Trophoblast cell (in vitro differentiated cells and primary cell): ENCODE data around the gene RIC8B.

Source experiments
- DNase-seq, 2 donors: peaks; one replicate each; pipeline ENCODE4 v3.0.0-alpha.2; 2016
- H2AFZ ChIP-seq: 2 replicates; pipeline ENCODE4 v1.6.1; 2013; ENCODE audit warnings: low read length, moderate library complexity, mild to moderate bottlenecking; ENCODE audit not compliant: insufficient read depth, poor library complexity
- H2AK5ac ChIP-seq: 2 replicates; pipeline ENCODE4 v1.6.1; 2013; ENCODE audit warnings: mild to moderate bottlenecking, low read length
- H2BK120ac ChIP-seq: 2 replicates; pipeline ENCODE4 v1.6.1; 2013; ENCODE audit warnings: low read length, mild to moderate bottlenecking, moderate library complexity; ENCODE audit not compliant: insufficient read depth, poor library complexity
- H2BK12ac ChIP-seq: 2 replicates; pipeline ENCODE4 v1.6.1; 2013; ENCODE audit warnings: mild to moderate bottlenecking, low read length, moderate library complexity
- H2BK5ac ChIP-seq: 2 replicates; pipeline ENCODE4 v1.6.1; 2013; ENCODE audit warnings: low read length, low read depth, moderate library complexity, mild to moderate bottlenecking; ENCODE audit not compliant: poor library complexity
- H3K14ac ChIP-seq: 2 replicates; pipeline ENCODE4 v1.6.1; 2013; ENCODE audit warnings: mild to moderate bottlenecking, low read length
- H3K18ac ChIP-seq: 2 replicates; pipeline ENCODE4 v1.6.1; 2013; ENCODE audit warnings: mild to moderate bottlenecking, low read length
- H3K23ac ChIP-seq: 2 replicates; pipeline ENCODE4 v1.6.1; 2013; ENCODE audit warnings: low read length
- H3K27ac ChIP-seq: 2 replicates; pipeline ENCODE4 v1.5.1; 2013; ENCODE audit warnings: low read depth, mild to moderate bottlenecking, inconsistent platforms, low read length, moderate library complexity
- H3K27me3 ChIP-seq: 2 replicates; pipeline ENCODE4 v1.6.1; 2013; ENCODE audit warnings: inconsistent platforms, mild to moderate bottlenecking, low read length, moderate library complexity; ENCODE audit not compliant: insufficient read depth
- H3K36me3 ChIP-seq, 2 experiments: 1 replicate in 1 of 2; 2 replicates in 1 of 2; pipeline ENCODE4 v1.6.1; 2013; ENCODE audit warnings: low read length in 2 of 2, mild to moderate bottlenecking in 2 of 2, moderate library complexity in 1 of 2; ENCODE audit not compliant: insufficient read depth in 2 of 2, control insufficient read depth in 1 of 2
- H3K4ac ChIP-seq: 2 replicates; pipeline ENCODE4 v1.6.1; 2013; ENCODE audit warnings: low read depth, mild to moderate bottlenecking, low read length, moderate library complexity
- H3K4me1 ChIP-seq, 2 experiments: 1 replicate in 1 of 2; 2 replicates in 1 of 2; pipeline ENCODE4 v1.6.1; 2013; ENCODE audit warnings: low read length in 2 of 2, mild to moderate bottlenecking in 2 of 2, moderate library complexity in 1 of 2; ENCODE audit not compliant: insufficient read depth in 2 of 2, control insufficient read depth in 1 of 2
- H3K4me2 ChIP-seq: 2 replicates; pipeline ENCODE4 v1.6.1; 2013; ENCODE audit warnings: inconsistent platforms, mild to moderate bottlenecking, low read length, moderate library complexity
- H3K4me3 ChIP-seq: 2 replicates; pipeline ENCODE4 v1.5.1; 2013; ENCODE audit warnings: mild to moderate bottlenecking, low read depth, low read length, inconsistent platforms
- H3K79me1 ChIP-seq: one replicate; pipeline ENCODE4 v1.6.1; 2013; ENCODE audit warnings: low read length
- H3K79me2 ChIP-seq: 2 replicates; pipeline ENCODE4 v1.6.1; 2013; ENCODE audit warnings: low read length, mild to moderate bottlenecking; ENCODE audit not compliant: control insufficient read depth, insufficient read depth, poor library complexity
- H3K9ac ChIP-seq: 2 replicates; pipeline ENCODE4 v1.6.1; 2013; ENCODE audit warnings: mild to moderate bottlenecking, low read length
- H3K9me3 ChIP-seq: 2 replicates; pipeline ENCODE4 v1.6.1; 2013; ENCODE audit warnings: low read depth, mild to moderate bottlenecking, control low read depth, inconsistent platforms, low read length; ENCODE audit not compliant: insufficient read depth
- H4K12ac ChIP-seq: 2 replicates; pipeline ENCODE4 v1.6.1; 2013; ENCODE audit warnings: low read depth, mild to moderate bottlenecking, low read length, moderate library complexity
- H4K8ac ChIP-seq: 2 replicates; pipeline ENCODE4 v1.6.1; 2013; ENCODE audit warnings: low read depth, mild to moderate bottlenecking, low read length, moderate library complexity
- H4K91ac ChIP-seq: one replicate; pipeline ENCODE4 v1.6.1; 2013; ENCODE audit warnings: low read depth, mild to moderate bottlenecking, low read length, moderate library complexity
- WGBS: extraction: QIAGEN DNeasy Blood & Tissue Kit; methylation state at CpG from one replicate; pipeline ENCODE4 v1.1.7; 2013; ENCODE audit warnings: missing lambda C conversion rate; ENCODE audit not compliant: insufficient read length, insufficient coverage; ENCODE audit errors: extremely low coverage; 5-methylcytosine and 5-hydroxymethylcytosine counted together

RIC8B gene

GRCh38 chr12:106790020-106790419 is 15.5 kb downstream of the RIC8B start:
- Histone ChIP-seq H3K4me2 (no peak overlapping the region), H3K23ac (no peak overlapping the region), H4K91ac (no peak overlapping the region), H4K8ac (no peak overlapping the region), H3K4ac (no peak overlapping the region), H3K27ac (no peak overlapping the region), H2BK5ac (no peak overlapping the region), H3K27me3 (no peaks in the 10 kb centered on the region), H2AK5ac (no peak overlapping the region), H3K9ac (no peak overlapping the region), H3K79me2 (no peaks in the 10 kb centered on the region), H3K4me1 (peaks cover 4 to 6% of the 10 kb centered on the region in 2 experiments), H3K18ac (no peak overlapping the region), H2AFZ (no peak overlapping the region), H3K36me3 (peaks cover 0 to 4% of the 10 kb centered on the region in 2 experiments), H4K12ac (no peak overlapping the region), H2BK120ac (no peak overlapping the region), H3K14ac (no peak overlapping the region), H3K9me3 (no peaks in the 10 kb centered on the region), H3K79me1 (no peaks in the 10 kb centered on the region), H3K4me3 (no peak overlapping the region), H2BK12ac (no peak overlapping the region)
- no peak for DNase-seq
- WGBS, result no CpG with 5 or more reads among the region's 2 CpGs

GRCh38 chr12:106791531-106791930 is 17.0 kb downstream of the RIC8B start:
- no peak overlapping the region for H4K8ac ChIP-seq
- H3K79me1 ChIP-seq, result no peaks in the 10 kb centered on the region
- H3K4ac ChIP-seq, result no peak overlapping the region
- no peak overlapping the region for H4K12ac ChIP-seq
- no peak overlapping the region for H3K9ac ChIP-seq
- H3K36me3 ChIP-seq, result peaks cover 0 to 2% of the 10 kb centered on the region in 2 experiments
- no peak overlapping the region for H3K4me2 ChIP-seq
- no peaks in the 10 kb centered on the region for H3K9me3 ChIP-seq
- H2BK5ac ChIP-seq, result no peak overlapping the region
- H3K27ac ChIP-seq, result no peak overlapping the region
- H3K27me3 ChIP-seq, result no peaks in the 10 kb centered on the region
- H2AFZ ChIP-seq, result no peak overlapping the region
- no peaks in the 10 kb centered on the region for H3K79me2 ChIP-seq
- H3K4me1 ChIP-seq, result peaks cover 4 to 6% of the 10 kb centered on the region in 2 experiments
- H2BK12ac ChIP-seq, result no peak overlapping the region
- no peak overlapping the region for H3K18ac ChIP-seq
- H4K91ac ChIP-seq, result no peak overlapping the region
- no peak overlapping the region for H3K4me3 ChIP-seq
- no peak overlapping the region for H3K23ac ChIP-seq
- no peak overlapping the region for H2BK120ac ChIP-seq
- no peak overlapping the region for H3K14ac ChIP-seq
- no peak for DNase-seq
- H2AK5ac ChIP-seq, result no peak overlapping the region

GRCh38 chr12:106794369-106794768 is 19.9 kb downstream of the RIC8B start:
- Histone ChIP-seq H3K79me2 (no peaks in the 10 kb centered on the region), H4K91ac (no peak overlapping the region), H3K4ac (no peak overlapping the region), H3K27ac (no peak overlapping the region), H2AK5ac (no peak overlapping the region), H2BK5ac (no peak overlapping the region), H3K9me3 (no peaks in the 10 kb centered on the region), H3K23ac (no peak overlapping the region), H2BK12ac (no peak overlapping the region), H3K14ac (no peak overlapping the region), H3K36me3 (no peaks in the 10 kb centered on the region), H2BK120ac (no peak overlapping the region), H4K8ac (no peak overlapping the region), H3K27me3 (no peaks in the 10 kb centered on the region), H3K9ac (no peak overlapping the region), H3K4me2 (no peak overlapping the region), H2AFZ (no peak overlapping the region), H3K4me3 (no peak overlapping the region), H3K79me1 (no peaks in the 10 kb centered on the region), H3K4me1 (peaks cover 4 to 6% of the 10 kb centered on the region in 2 experiments), H3K18ac (no peak overlapping the region), H4K12ac (no peak overlapping the region)
- WGBS, result no CpG with 5 or more reads among the region's 1 CpG
- DNase-seq, result peak in 1 of 2 donors; percentile 72

- no peak overlapping the region for H3K18ac ChIP-seq
- no peak overlapping the region for H3K9ac ChIP-seq
- no peak overlapping the region for H3K14ac ChIP-seq
- no peaks in the 10 kb centered on the region for H3K27me3 ChIP-seq
- H3K27ac ChIP-seq, result no peak overlapping the region
- no peaks in the 10 kb centered on the region for H3K79me2 ChIP-seq
- no peak overlapping the region for H3K4me2 ChIP-seq
- H3K4me3 ChIP-seq, result no peak overlapping the region
- H2AK5ac ChIP-seq, result no peak overlapping the region
- H4K91ac ChIP-seq, result no peak overlapping the region
- H3K9me3 ChIP-seq, result no peaks in the 10 kb centered on the region
- no peak overlapping the region for H3K4ac ChIP-seq
- H3K23ac ChIP-seq, result no peak overlapping the region
- no peak overlapping the region for H2BK12ac ChIP-seq
- no peak for DNase-seq
- no peak overlapping the region for H4K12ac ChIP-seq
- H3K36me3 ChIP-seq, result peaks cover 0 to 3% of the 10 kb centered on the region in 2 experiments
- H3K4me1 ChIP-seq, result no peaks in the 10 kb centered on the region
- no CpG with 5 or more reads among the region's 1 CpG for WGBS
- H3K79me1 ChIP-seq, result no peaks in the 10 kb centered on the region
- H2BK5ac ChIP-seq, result no peak overlapping the region
- H4K8ac ChIP-seq, result no peak overlapping the region
- H2AFZ ChIP-seq, result no peak overlapping the region
- no peak overlapping the region for H2BK120ac ChIP-seq
Measured at GRCh38 chr12:106801167-106801708, 26.8 kb downstream of the RIC8B start.
